Panc1 (cell line): ENCODE measurements around the gene GPR15LG. TPM values are rescaled to one million over a fixed set of nuclear protein-coding genes. Genes with fewer than 3 reads are reported as not detected.

Experiments used
- ATAC-seq: fragments of 200-7000 bp; cut with Tn5 transposase; 2 replicates; pipeline ENCODE4 v1.9.1; 2020; ENCODE audit warnings: mild to moderate bottlenecking, moderate library complexity
- BruUV-seq: library from RNA; stranded (reverse); fragments of 400-500 nt; replicated peaks from 2 replicates; lab custom pipeline; 2021; lab: Mats Ljungman, UMichigan
- CTCF ChIA-PET: fragments of 300-600 bp; sonication (Branson Sonifier 250); formaldehyde crosslinking; loops from one replicate; lab custom pipeline; 2022; ENCODE audit warnings: antibody characterized with exemption; lab: Charles Lee
- POLR2A ChIA-PET: fragments of 300-600 bp; sonication (Branson Sonifier 250); formaldehyde crosslinking; loops from one replicate; lab custom pipeline; 2022; ENCODE audit warnings: antibody characterized with exemption; lab: Charles Lee
- DNase-seq: peaks from one replicate; pipeline ENCODE4 v3.0.0-alpha.2; 2010; ENCODE audit warnings: low read depth, low spot score
- H3K27ac ChIP-seq: 2 replicates; pipeline ENCODE4 v1.5.1; 2011; ENCODE audit warnings: mild to moderate bottlenecking, low read length, inconsistent platforms
- H3K27me3 ChIP-seq: fragments of 200-500 bp; sonication (Bioruptor generic); 2 replicates; pipeline ENCODE4 v1.6.0; 2014; ENCODE audit warnings: low read length, inconsistent platforms; ENCODE audit not compliant: control insufficient read depth, insufficient read depth
- H3K36me3 ChIP-seq: fragments of 200-500 bp; sonication (Bioruptor generic); 2 replicates; pipeline ENCODE4 v1.5.1; 2014; ENCODE audit warnings: inconsistent platforms, mild to moderate bottlenecking, low read length, moderate library complexity; ENCODE audit not compliant: control insufficient read depth, insufficient read depth
- H3K4me1 ChIP-seq: 2 replicates; pipeline ENCODE4 v1.5.1; 2011; ENCODE audit warnings: inconsistent platforms, mild to moderate bottlenecking, low read length, moderate library complexity; ENCODE audit not compliant: control insufficient read depth, insufficient read depth
- H3K4me3 ChIP-seq, 2 experiments: 2 replicates each; pipeline ENCODE4 v1.5.1; 2011 to 2012; ENCODE audit warnings: low read depth in 2 of 2, low read length in 2 of 2, mild to moderate bottlenecking in 2 of 2, inconsistent platforms in 1 of 2, moderate library complexity in 1 of 2
- H3K9me3 ChIP-seq: fragments of 200-500 bp; sonication (Bioruptor generic); 2 replicates; pipeline ENCODE4 v1.5.1; 2014; ENCODE audit warnings: low read depth, mild to moderate bottlenecking, inconsistent platforms, low read length, moderate library complexity; ENCODE audit not compliant: control insufficient read depth, insufficient read depth
- CTCF ChIP-seq: fragments of 450-650 bp; IDR thresholded peaks from 2 replicates; pipeline ENCODE4 v1.5.1; 2017; ENCODE audit warnings: mild to moderate bottlenecking
- POLR2AphosphoS5 ChIP-seq: IDR thresholded peaks from 2 replicates; pipeline ENCODE4 v1.6.1; 2012; ENCODE audit warnings: mild to moderate bottlenecking, low read depth, low read length, moderate library complexity
- REST ChIP-seq, 2 experiments: IDR thresholded peaks; 2 replicates each; pipeline ENCODE4 v1.6.1; 2011 to 2012; ENCODE audit warnings: low read depth in 2 of 2, control low read depth in 1 of 2, low read length in 1 of 2, mild to moderate bottlenecking in 1 of 2, moderate library complexity in 1 of 2; ENCODE audit not compliant: insufficient read depth in 1 of 2
- SIN3A ChIP-seq: IDR thresholded peaks from 2 replicates; pipeline ENCODE4 v1.6.1; 2012; ENCODE audit warnings: low read depth, mild to moderate bottlenecking, low read length, moderate library complexity, borderline replicate concordance; ENCODE audit not compliant: insufficient read depth
- TCF7L2 ChIP-seq: IDR thresholded peaks from 2 replicates; pipeline ENCODE4 v1.6.1; 2011; ENCODE audit warnings: mild to moderate bottlenecking, low read depth, low read length, inconsistent platforms
- in situ Hi-C: cut with HindIII; loops from 2 replicates; pipeline ENCODE4 v1.10.0; 2016; ENCODE audit warnings: low sequenced_read_pairs, low pct_unique_long_range_greater_than_20kb
- intact Hi-C: fragments of 100-400 bp; cut with micrococcal nuclease; formaldehyde crosslinking; loops from one replicate; pipeline ENCODE4 v1.10.0; 2022; ENCODE audit not compliant: unreplicated experiment
- total RNA-seq: library from RNA; stranded (reverse); gene quantifications from one replicate; pipeline ENCODE4 v1.2.1, GENCODE V29; 2021; ENCODE audit not compliant: unreplicated experiment

GPR15LG gene
- total RNA-seq, 1 experiment from 2014 or later: 0.41 TPM

- intact Hi-C loops: loop anchor here (10.0 kb wide), 1 partner anchor 377 kb away; no protein-coding TSS in a partner anchor
- in situ Hi-C loops: no loop called here
- ATAC-seq (no peak), DNase-seq (no peak)
- no peaks in the 10 kb centered on the region for H3K4me1 ChIP-seq
- H3K4me3 ChIP-seq: no peak overlapping the region
- POLR2A ChIA-PET: no interaction called here
- H3K27me3 ChIP-seq: no peaks in the 10 kb centered on the region
- no TSS peak for BruUV-seq
- H3K27ac ChIP-seq: no peak overlapping the region
- CTCF ChIA-PET: no interaction called here
- TF ChIP-seq CTCF (no peak), REST (IDR thresholded peaks at IDR 0.05; ENCODE audit: insufficient read depth in 1 of 2, low read depth in 2 of 2, low read length in 1 of 2) (no peak), SIN3A (no peak), TCF7L2 (no peak), POLR2AphosphoS5 (no peak)
- H3K9me3 ChIP-seq: no peaks in the 10 kb centered on the region
- peaks cover 8% of the 10 kb centered on the region for H3K36me3 ChIP-seq
These were observed 15.5 kb upstream of the GPR15LG start for GRCh38 chr10:84158061-84158460.

DNA sequence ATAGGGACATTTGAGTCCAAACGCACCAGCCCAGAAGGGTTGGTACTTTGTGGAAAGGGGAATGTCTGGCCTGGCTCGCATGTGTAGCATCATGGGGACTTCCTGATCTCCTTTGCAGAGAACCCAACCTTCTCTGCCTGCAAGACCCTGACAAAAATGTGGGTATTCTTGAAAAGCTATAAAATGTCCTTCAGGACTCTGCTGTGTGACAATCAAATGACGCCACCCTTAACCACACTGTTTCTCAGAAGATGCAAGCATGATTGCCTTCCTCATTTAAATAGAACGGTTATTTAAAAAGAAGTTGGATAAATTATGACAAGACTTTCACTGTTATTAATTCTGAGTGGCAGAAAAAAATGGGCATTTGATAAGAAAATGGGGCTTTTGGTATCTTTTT lies 15.1 kb upstream of the GPR15LG start:
- ChIA-PET CTCF (no interaction called here), POLR2A (no interaction called here)
- ATAC-seq: no peak
- no peak for DNase-seq
- Histone ChIP-seq H3K9me3 (no peaks in the 10 kb centered on the region), H3K4me3 (no peak overlapping the region), H3K27me3 (no peaks in the 10 kb centered on the region), H3K4me1 (no peaks in the 10 kb centered on the region), H3K36me3 (peaks cover 5% of the 10 kb centered on the region; the same call in 1 of the 2 replicates), H3K27ac (no peak overlapping the region)
- no peak for TF ChIP-seq REST (IDR thresholded peaks at IDR 0.05; ENCODE audit: insufficient read depth in 1 of 2, low read depth in 2 of 2, low read length in 1 of 2)
- TF ChIP-seq TCF7L2: no peak
- no peak for TF ChIP-seq CTCF
- no peak for TF ChIP-seq SIN3A
- no peak for TF ChIP-seq POLR2AphosphoS5
- no TSS peak for BruUV-seq
- in situ Hi-C loops (no loop called here), intact Hi-C loops (loop anchor here (10.0 kb wide), 1 partner anchor 376 kb away; no protein-coding TSS in a partner anchor)
